Astrocyte of the spinal cord (primary cell): ENCODE results near the gene GOLGA6L26.
"Not testable (repeated sequence)": the region's sequence is repeated elsewhere in the genome, so short reads cannot be mapped to it uniquely, and the experiment has no call there.

Experiments used
- DNase-seq: peaks from one replicate; pipeline ENCODE4 v3.0.0; 2011; ENCODE audit warnings: low read depth, low spot score
- H3K4me3 ChIP-seq: 2 replicates; pipeline ENCODE4 v1.5.1; 2011; ENCODE audit warnings: low read depth, mild to moderate bottlenecking, low read length, moderate library complexity
- in situ Hi-C: cut with HindIII; loops from 2 replicates; pipeline ENCODE4 v1.10.0; 2017; ENCODE audit warnings: low sequenced_read_pairs

Gene GOLGA6L26

GRCh38 chr15:23304805-23305204, 29.2 kb downstream of the GOLGA6L26 start:
- in situ Hi-C loops, DNase-seq: not testable (repeated sequence)
- peak overlapping the region; percentile 54 for H3K4me3 ChIP-seq

DNA sequence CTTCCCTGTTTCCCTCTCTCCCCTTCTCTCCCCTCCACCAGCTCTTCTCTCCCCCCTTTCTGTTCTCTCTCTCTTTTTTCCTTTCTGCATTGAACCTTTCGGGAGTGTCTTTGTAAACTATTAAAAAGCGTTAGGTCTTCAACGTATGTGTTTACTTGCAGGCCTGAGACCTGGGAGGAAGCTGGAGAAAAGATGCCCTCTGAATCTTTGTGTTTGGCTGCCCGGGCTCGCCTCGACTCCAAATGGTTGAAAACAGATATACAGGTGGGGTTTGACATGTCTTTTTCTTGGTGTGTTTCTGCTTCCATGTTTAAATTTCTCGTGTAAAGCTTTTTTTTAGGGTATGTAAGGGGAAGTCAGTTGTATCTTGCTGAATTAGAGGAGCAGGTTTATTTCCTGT, 29.7 kb downstream of the GOLGA6L26 start:
- H3K4me3 ChIP-seq: peak overlapping the region; percentile 54
- in situ Hi-C loops, DNase-seq: not testable (repeated sequence)

DNA sequence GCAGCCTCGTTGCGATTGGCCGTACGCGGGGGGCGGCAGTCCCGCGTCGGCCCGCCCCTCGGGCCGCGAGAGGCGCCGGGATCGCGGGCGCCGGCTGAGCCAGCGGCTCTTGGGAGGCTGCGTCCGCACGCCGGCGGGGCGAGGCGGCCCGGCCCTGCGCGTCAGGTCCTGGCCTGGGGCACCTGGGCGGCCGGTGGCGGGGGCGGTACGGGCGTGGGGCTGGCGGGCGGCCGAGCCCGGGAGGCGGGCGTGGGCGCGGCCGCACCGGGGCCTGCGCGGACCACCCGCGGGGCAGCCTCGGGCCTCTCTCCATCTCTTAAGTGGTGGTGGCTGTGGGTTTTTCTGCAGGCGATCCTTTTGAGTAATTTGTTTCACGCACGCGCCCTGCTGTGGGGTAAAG, 30.3 kb downstream of the GOLGA6L26 start:
- DNase-seq: peak; percentile 7
- peak overlapping the region; percentile 54 for H3K4me3 ChIP-seq
- in situ Hi-C loops: not testable (repeated sequence)

DNA sequence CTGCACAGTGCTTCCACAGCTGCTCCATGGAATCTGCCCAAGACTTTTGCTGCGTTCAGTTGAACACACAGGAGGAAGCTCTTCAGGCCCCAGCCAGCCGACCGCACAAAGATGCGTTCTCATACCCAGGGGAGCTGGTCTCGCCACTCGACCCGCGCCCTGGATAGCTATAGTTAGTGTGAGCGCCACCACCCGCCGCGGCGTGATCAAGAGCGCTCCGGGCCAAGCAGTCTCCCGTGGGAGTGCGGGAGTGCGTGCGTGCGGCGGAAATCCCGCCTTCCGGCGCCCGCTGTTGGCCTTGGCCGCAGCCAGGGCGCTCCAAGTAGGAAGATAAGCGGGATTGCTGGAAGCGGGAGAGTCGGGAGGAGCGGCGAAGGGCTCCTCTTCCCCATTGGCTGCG, 30.8 kb downstream of the GOLGA6L26 start:
- H3K4me3 ChIP-seq: peak overlapping the region; percentile 23
- in situ Hi-C loops, DNase-seq: not testable (repeated sequence)
